ENCODE data around the gene JUND. TPM values are rescaled to one million over a fixed set of nuclear protein-coding genes. Genes with fewer than 3 reads are reported as not detected.

Gene JUND
- total and polyA plus RNA-seq, 2 of the 4 experiments (the other 2 are of a cell fraction), result 14.2 to 77.2 TPM

DNA sequence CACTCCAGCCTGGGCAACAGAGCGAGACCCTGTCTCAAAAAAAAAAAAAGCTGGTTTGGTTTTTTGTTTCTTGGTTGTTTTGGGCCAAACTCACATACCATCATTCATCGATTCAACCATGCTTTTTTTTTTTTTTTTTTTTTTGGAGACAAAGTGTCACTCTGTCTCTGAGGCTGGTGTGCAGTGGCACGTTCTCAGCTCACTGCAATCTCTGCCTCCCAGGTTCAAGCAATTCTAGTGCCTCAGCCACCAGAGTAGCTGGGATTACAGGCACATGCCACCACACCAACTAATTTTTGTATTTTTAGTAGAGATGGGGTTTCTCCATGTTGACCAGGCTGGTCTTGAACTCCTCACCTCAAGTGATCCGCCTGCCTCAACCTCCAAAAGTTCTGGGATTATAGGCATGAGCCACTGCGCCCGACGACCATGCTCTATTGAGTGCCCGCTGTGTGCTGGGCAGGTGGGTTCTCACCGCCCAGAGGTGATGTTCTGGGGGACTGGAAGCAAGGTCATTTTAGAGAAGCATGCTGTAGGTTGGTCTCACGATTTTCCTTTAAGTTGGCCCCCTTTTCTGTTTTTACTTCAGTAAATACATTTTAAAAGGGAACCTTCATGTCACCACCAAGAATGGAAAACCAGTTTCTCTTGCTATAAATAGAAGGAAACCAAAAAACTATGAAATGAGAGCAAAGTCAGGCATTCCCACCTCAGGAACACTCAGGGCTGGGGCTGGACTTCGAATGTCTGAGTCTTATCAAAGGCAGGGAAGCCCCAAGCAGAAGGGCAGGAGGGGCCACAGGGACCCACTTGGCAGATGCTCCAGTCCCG lies 8.3 kb upstream of the JUND start (continued):
- TF ChIP-seq MXI1 (IDR thresholded peaks at IDR 0.05; ENCODE audit: borderline replicate concordance, low read depth, low read length) (no peak), RAD21 (IDR thresholded peaks at IDR 0.05; ENCODE audit: low read length) (no peak)

DNA sequence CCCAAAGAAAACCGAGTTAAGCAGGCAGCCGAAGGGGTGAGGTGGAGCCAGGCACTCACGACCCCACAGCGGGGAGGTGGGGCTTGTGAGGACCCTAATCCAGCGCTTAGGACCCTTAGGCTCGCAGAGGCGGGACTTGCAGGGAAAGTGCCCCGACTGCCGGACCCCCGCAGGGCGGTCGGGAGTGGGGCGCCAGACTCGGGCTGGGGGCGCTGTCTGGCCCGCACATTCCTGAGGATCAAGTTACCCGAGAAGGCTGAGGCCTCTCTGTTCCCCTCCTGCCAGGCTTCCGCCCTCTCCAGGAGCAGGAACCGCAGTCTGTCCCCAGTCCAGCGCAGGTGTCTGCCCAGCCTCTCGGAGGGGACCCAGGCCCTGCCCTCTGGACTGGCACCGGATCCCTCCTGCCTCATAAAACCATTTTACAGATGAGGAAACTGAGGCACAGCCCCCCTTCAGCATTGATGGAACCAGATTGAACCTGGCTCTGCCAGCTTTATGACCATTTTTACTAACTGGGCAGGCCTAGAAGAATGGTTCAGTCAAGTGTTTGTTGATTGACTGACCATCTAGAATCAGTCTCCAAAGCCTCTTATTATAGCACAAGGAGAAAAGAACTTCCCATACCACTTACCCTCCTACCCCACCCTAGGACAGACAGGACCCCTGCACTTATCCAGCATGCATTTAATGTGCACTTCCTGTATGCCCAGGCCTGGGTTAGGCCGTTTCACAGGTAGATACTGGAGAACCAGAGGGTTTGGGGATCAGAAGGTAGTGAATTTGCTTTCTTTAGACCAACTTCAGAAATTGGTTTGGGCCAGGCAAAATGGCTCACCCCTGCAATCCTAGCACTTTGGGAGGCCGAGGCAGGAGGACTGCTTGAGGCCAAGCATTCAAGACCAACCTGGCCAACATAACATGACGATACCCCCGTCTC lies 6.7 kb upstream of the JUND start:
- H3K4ac ChIP-seq (ENCODE audit: low read depth, low read length), result peak overlapping the region; percentile 22; the same call in 1 of the 2 replicates
- H3K18ac ChIP-seq (ENCODE audit: low read depth, low read length), result no peak overlapping the region
- peak overlapping the region; percentile 83 for H2AFZ ChIP-seq (replicated peaks; ENCODE audit: low read length, poor library complexity)
- peak overlapping the region in 1 of 2 experiments; percentile 55; a peak in 2 of 4 replicates for H4K8ac ChIP-seq (ENCODE audit: low read depth in 2 of 2, low read length in 2 of 2)
- H2AK9ac ChIP-seq (replicated peaks; ENCODE audit: low read depth, low read length, poor library complexity), result peak overlapping the region; percentile 85
- H3K9ac ChIP-seq (ENCODE audit: low read depth, low read length), result no peak overlapping the region
- intact Hi-C loops (cut with micrococcal nuclease) (no loop called here), in situ Hi-C loops (cut with MboI; ENCODE audit: low sequenced_read_pairs) (no loop called here), dilution Hi-C loops (cut with HindIII; ENCODE audit: low sequenced_read_pairs, unreplicated experiment) (no loop called here)
- no peaks in the 10 kb centered on the region for H3K27me3 ChIP-seq (ENCODE audit: control insufficient read depth, insufficient read depth, low read length)
- no peak overlapping the region for H3K56ac ChIP-seq (ENCODE audit: extremely low read depth, insufficient read depth, low read length)
- H3K4me2 ChIP-seq (ENCODE audit: low read depth, low read length), result no peak overlapping the region
- no peak for DNase-seq
- ATAC-seq (ENCODE audit: low read depth), result no peak
- no peak overlapping the region for H3K23ac ChIP-seq (ENCODE audit: low read depth, low read length)
- peaks cover 0 to 12% of the 10 kb centered on the region in 2 experiments; a peak in 2 of 4 replicates for H3K79me1 ChIP-seq (ENCODE audit: low read depth in 1 of 2, low read length in 2 of 2)
- no peak overlapping the region for H2AK5ac ChIP-seq (ENCODE audit: low read depth, low read length)
- no peak overlapping the region; the same call in 1 of the 2 replicates for H3K14ac ChIP-seq (replicated peaks; ENCODE audit: low read depth, low read length)
- H2BK120ac ChIP-seq (ENCODE audit: low read depth, low read length), result peak overlapping the region; percentile 36; the same call in 1 of the 2 replicates
- H4K91ac ChIP-seq (ENCODE audit: insufficient read depth, low read depth, low read length), result 0 out of 2 replicates have a peak overlapping the region, but pooled peaks have one; percentile 49
- H3K4me1 ChIP-seq (ENCODE audit: control insufficient read depth, insufficient read depth, low read length), result peaks cover 18% of the 10 kb centered on the region
- WGBS, 2 experiments (ENCODE audit: extremely low coverage in 2 of 2, insufficient read length in 1 of 2), result 27% methylated on average over 15 of the region's 26 CpGs; no CpG with 5 or more reads in 1 of the 2 experiments
- no peak overlapping the region for H2BK20ac ChIP-seq (ENCODE audit: low read depth, low read length)
- POLR2A ChIA-PET (ENCODE audit: unreplicated experiment), result interaction anchor here (0.6 kb wide), 1 partner anchor 86 kb away, joined by 9 read pairs; no protein-coding TSS in a partner anchor
- H4K5ac ChIP-seq (ENCODE audit: low read depth, low read length), result no peak overlapping the region
- H2BK15ac ChIP-seq (ENCODE audit: low read depth, low read length), result no peak overlapping the region; the same call in 2 of the 3 replicates
- no peaks in the 10 kb centered on the region; the same call in 1 of the 2 replicates for H3K9me1 ChIP-seq (ENCODE audit: insufficient read depth, low read length)
- CTCF ChIA-PET, result no interaction called here
- no peaks in the 10 kb centered on the region for H3K36me3 ChIP-seq (ENCODE audit: control insufficient read depth, insufficient read depth, low read length)
- no peak overlapping the region for H3K4me3 ChIP-seq (ENCODE audit: insufficient read depth, low read depth, low read length)
- H3K27ac ChIP-seq (ENCODE audit: insufficient read depth, low read length), result no peak overlapping the region
- no TSS peak for BruUV-seq (replicated peaks)
- H2BK5ac ChIP-seq (ENCODE audit: low read depth, low read length, poor library complexity, severe bottlenecking), result no peak overlapping the region
- H3K9me3 ChIP-seq (ENCODE audit: control insufficient read depth, insufficient read depth, low read length), result no peaks in the 10 kb centered on the region
- H4K20me1 ChIP-seq (ENCODE audit: insufficient read depth, low read length), result no peaks in the 10 kb centered on the region
- TF ChIP-seq CHD1 (IDR thresholded peaks at IDR 0.05; ENCODE audit: low read depth, low read length) (no peak), RFX5 (IDR thresholded peaks at IDR 0.05; ENCODE audit: low read depth, low read length) (no peak), MAZ (IDR thresholded peaks at IDR 0.05; ENCODE audit: borderline replicate concordance, low read depth, low read length) (no peak), SMC3 (IDR thresholded peaks at IDR 0.05; ENCODE audit: low read depth, low read length) (no peak), POLR2A (IDR thresholded peaks at IDR 0.05; ENCODE audit: low read depth, low read length) (no peak), MXI1 (IDR thresholded peaks at IDR 0.05; ENCODE audit: borderline replicate concordance, low read depth, low read length) (no peak), RCOR1 (IDR thresholded peaks at IDR 0.05; ENCODE audit: insufficient replicate concordance, low read length) (no peak), FOS (IDR thresholded peaks at IDR 0.05; ENCODE audit: low read depth, low read length) (no peak), BHLHE40 (IDR thresholded peaks at IDR 0.05; ENCODE audit: low read depth, low read length) (no peak)
- TF ChIP-seq, protein P1, sequence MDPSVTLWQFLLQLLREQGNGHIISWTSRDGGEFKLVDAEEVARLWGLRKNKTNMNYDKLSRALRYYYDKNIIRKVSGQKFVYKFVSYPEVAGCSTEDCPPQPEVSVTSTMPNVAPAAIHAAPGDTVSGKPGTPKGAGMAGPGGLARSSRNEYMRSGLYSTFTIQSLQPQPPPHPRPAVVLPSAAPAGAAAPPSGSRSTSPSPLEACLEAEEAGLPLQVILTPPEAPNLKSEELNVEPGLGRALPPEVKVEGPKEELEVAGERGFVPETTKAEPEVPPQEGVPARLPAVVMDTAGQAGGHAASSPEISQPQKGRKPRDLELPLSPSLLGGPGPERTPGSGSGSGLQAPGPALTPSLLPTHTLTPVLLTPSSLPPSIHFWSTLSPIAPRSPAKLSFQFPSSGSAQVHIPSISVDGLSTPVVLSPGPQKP (IDR thresholded peaks at IDR 0.05; ENCODE audit: borderline replicate concordance, low read depth, low read length), result no peak
- TF ChIP-seq, protein P2, sequence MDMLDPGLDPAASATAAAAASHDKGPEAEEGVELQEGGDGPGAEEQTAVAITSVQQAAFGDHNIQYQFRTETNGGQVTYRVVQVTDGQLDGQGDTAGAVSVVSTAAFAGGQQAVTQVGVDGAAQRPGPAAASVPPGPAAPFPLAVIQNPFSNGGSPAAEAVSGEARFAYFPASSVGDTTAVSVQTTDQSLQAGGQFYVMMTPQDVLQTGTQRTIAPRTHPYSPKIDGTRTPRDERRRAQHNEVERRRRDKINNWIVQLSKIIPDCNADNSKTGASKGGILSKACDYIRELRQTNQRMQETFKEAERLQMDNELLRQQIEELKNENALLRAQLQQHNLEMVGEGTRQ (IDR thresholded peaks at IDR 0.05; ENCODE audit: low read depth, low read length), result no peak
